Kidney epithelial cell (primary cell): ENCODE measurements around the gene ABTB2. TPM values are rescaled to one million over a fixed set of nuclear protein-coding genes. Genes with fewer than 3 reads are reported as not detected.

Experiments used
- DNase-seq: peaks from one replicate; pipeline ENCODE4 v3.0.0-alpha.2; 2010; ENCODE audit warnings: low read depth
- H3K27me3 ChIP-seq: 2 replicates; pipeline ENCODE4 v1.6.0; 2011; ENCODE audit warnings: low read length; ENCODE audit not compliant: control insufficient read depth, insufficient read depth
- H3K36me3 ChIP-seq: 2 replicates; pipeline ENCODE4 v1.5.1; 2011; ENCODE audit warnings: low read length; ENCODE audit not compliant: control insufficient read depth, insufficient read depth
- H3K4me3 ChIP-seq: 2 replicates; pipeline ENCODE4 v1.5.1; 2011; ENCODE audit warnings: low read depth, mild to moderate bottlenecking, control low read depth, low read length
- total RNA-seq: library from RNA; depleted of rRNA; stranded (reverse); fragments of >200 nt; gene quantifications from 2 replicates; pipeline ENCODE4 v1.2.3, GENCODE V29; 2015
- TF ChIP-seq, protein P1 (sequence below): IDR thresholded peaks from 2 replicates; pipeline ENCODE4 v1.5.1; 2011; ENCODE audit warnings: mild to moderate bottlenecking, moderate library complexity, low read length, control low read depth, inconsistent platforms; ENCODE audit not compliant: insufficient read depth, poor library complexity, severe bottlenecking

ABTB2 gene
- total RNA-seq, 1 donor from 2014 or later: 26.8 TPM

DNA sequence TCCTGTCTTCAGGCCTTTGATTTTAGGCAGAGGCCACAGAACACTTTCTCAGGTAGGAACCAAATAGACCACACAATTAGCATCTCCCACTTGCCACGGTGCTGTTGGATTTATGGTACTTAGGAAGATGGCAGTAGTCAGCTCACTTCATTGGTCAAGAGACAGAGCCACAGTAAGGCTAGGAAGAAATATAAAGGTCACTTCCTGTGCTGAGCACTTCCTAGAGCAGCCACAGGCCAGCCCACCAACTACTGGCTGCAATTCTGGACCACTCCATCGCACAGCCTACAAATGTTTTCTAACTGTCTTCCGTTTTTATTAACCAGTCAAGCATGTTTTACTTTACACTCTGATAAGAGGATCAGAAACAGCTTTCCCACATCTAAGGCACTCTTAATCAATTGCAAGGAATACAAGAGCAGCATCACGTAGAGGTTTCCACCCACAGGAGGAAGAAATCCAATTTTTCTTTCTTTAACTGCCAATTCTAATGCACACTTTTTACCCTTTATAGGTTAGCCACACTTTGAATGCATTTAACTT is 54.7 kb downstream of the ABTB2 start:
- TF ChIP-seq, protein P1, sequence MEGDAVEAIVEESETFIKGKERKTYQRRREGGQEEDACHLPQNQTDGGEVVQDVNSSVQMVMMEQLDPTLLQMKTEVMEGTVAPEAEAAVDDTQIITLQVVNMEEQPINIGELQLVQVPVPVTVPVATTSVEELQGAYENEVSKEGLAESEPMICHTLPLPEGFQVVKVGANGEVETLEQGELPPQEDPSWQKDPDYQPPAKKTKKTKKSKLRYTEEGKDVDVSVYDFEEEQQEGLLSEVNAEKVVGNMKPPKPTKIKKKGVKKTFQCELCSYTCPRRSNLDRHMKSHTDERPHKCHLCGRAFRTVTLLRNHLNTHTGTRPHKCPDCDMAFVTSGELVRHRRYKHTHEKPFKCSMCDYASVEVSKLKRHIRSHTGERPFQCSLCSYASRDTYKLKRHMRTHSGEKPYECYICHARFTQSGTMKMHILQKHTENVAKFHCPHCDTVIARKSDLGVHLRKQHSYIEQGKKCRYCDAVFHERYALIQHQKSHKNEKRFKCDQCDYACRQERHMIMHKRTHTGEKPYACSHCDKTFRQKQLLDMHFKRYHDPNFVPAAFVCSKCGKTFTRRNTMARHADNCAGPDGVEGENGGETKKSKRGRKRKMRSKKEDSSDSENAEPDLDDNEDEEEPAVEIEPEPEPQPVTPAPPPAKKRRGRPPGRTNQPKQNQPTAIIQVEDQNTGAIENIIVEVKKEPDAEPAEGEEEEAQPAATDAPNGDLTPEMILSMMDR: no peak
- H3K27me3 ChIP-seq: no peaks in the 10 kb centered on the region
- no peak for DNase-seq
- H3K4me3 ChIP-seq: no peak overlapping the region
- no peaks in the 10 kb centered on the region for H3K36me3 ChIP-seq

DNA sequence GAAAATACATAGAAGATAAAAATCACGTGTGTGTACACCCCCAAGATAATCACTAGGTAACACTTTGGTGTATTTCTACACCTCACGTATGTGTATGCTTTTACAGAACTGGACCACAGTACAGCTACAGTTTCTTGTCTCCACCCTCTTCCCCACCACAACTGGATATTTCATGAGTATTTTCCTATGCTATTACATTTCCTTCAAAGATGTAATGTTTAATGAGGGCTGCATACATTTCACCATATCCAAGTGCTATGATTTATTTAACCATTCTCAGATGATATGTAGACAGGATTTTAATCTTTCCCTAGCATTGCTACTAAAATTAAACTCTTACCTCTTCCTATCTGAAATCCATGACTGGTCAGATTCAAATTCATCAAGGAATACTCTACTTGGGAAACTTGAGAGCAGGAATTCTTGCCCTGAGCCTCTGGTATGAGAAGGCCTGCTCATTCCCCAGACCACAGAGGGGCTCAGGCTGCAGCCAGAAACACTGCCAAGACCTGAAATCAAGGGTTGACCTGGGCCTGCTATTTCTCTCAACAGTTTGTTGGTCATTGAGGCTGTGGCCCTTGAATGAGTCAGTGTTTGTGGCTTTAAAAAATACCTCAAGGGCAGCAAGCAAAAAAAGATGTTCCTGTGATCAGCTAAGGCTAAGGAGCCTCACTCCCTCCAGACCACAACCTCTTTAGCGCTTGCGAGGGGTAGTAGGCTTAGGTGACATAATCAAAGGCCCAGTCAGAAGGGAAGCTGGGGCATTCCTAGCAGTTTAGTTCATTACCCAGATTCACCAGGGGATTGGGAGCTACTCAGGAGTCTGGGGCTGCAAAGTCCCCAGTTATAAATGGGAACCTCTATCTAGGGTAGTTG is 55.5 kb downstream of the ABTB2 start:
- DNase-seq: peak; percentile 99
- H3K36me3 ChIP-seq: no peaks in the 10 kb centered on the region
- H3K4me3 ChIP-seq: no peak overlapping the region
- TF ChIP-seq, protein P1: no peak
- H3K27me3 ChIP-seq: no peaks in the 10 kb centered on the region

DNA sequence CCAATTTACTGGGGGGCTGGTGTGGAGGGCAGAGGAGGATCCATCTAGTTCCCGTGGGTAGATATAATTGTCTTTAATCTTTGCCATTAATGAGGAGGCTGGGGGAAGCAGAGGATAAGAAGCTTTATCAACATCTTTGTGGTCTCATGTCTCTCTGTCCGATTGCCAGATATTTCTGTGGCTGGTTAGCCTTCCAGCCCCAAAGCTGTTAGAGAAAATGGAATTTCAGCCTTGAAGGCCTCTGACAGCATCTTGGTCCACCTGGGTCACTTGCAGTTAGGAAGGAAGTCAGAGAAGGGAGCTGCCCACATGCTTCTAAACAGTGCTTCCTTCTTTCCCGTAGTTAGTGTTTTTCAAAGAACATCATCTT is 56.9 kb downstream of the ABTB2 start:
- TF ChIP-seq, protein P1: no peak
- H3K27me3 ChIP-seq: no peaks in the 10 kb centered on the region
- no peak overlapping the region for H3K4me3 ChIP-seq
- DNase-seq: no peak
- no peaks in the 10 kb centered on the region for H3K36me3 ChIP-seq

DNA sequence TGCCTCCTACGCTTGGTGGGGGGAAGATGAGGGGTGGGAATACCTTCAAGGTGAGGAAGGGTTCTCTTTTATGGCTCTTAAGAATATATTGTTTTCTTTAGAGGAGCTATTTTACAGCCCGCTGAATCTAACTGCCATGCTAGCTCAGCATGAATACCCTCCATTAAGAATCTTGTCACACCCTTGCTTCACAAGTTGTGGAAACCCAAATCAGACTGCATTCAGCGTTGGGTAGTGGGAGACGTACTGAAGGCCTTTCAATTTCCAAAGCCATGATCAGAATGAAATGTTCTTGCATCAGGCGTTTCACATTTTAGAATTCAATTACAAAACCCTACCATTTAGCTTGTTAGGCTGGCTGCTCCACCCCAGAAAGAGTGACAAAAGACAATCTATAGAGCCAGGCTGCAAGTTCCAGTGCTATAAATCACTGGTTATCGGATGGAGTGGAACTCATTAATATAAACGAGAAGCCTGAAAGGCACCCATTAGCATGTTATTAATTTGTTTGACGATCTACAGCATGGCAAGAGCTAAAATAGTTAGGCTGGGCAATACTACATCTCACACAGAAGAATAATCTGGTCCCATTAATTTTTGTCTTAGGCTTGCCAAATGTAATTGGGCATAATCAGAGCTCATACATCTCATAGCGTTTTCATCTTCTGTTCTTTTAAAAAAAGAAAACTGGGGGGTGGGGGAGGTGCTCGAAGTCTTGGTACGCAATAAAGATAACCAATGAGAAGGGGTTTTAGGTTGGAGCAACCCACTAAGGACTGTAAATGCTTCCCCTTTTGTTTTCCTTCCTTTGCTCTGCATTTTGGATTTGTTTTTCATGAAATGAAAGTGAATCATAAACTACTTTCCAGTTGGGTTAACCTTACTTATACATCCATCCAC is 57.5 kb downstream of the ABTB2 start:
- TF ChIP-seq, protein P1: no peak
- no peak overlapping the region for H3K4me3 ChIP-seq
- no peaks in the 10 kb centered on the region for H3K36me3 ChIP-seq
- DNase-seq: no peak
- H3K27me3 ChIP-seq: no peaks in the 10 kb centered on the region

DNA sequence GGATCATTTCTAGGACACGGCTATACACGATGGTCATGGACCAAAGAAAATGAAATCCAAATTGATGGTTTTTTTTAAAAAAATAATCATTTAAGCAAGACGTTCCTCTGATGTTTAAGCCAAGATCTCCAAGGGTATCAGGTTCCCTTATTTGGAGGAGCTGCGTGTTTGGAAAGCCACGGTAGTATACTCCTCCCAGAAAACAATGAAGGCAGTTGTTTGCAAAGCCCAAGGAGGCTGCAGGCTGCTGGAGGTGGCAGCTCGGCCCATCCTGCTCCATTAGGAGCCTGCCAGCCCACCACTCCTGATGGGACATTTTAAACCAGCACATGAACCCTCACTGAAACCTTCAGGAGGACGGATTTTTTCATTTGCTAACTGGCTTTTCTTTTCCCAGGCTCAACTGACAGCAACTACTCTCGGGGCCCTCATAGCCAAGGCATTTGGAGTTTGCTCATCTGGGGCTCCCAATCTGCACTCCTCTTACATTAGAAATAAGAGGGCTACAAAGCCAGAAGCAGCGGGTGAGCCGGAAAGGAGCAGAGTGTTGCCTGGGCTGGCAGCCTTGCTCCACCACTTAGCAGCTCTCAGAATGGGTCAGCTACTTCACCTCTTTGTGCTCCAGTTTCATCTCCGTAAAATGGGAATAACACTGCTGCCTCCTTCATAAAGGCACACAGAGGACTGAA is 58.4 kb downstream of the ABTB2 start:
- H3K4me3 ChIP-seq: no peak overlapping the region
- H3K27me3 ChIP-seq: no peaks in the 10 kb centered on the region
- TF ChIP-seq, protein P1: no peak
- DNase-seq: no peak
- H3K36me3 ChIP-seq: no peaks in the 10 kb centered on the region
